Upper lobe of left lung (tissue), 4 donors: Measurements from ENCODE around the gene LPCAT1.

Experiments used
- POLR2AphosphoS5 ChIP-seq, 2 donors: sonication (generic); formaldehyde crosslinking; IDR thresholded peaks; one replicate each; pipeline ENCODE4 v1.5.1; 2017; ENCODE audit warnings: antibody characterized with exemption in 2 of 2
- TF ChIP-seq, protein P1 (sequence below), 6 experiments: fragments of 450-650 bp in 4 of 6; fragments of 200-600 bp in 2 of 6; sonication (generic) in 2 of 6; IDR thresholded peaks; one replicate each; pipeline ENCODE4 v1.5.1; 2016 to 2019; ENCODE audit warnings: antibody characterized with exemption in 6 of 6

DNA sequence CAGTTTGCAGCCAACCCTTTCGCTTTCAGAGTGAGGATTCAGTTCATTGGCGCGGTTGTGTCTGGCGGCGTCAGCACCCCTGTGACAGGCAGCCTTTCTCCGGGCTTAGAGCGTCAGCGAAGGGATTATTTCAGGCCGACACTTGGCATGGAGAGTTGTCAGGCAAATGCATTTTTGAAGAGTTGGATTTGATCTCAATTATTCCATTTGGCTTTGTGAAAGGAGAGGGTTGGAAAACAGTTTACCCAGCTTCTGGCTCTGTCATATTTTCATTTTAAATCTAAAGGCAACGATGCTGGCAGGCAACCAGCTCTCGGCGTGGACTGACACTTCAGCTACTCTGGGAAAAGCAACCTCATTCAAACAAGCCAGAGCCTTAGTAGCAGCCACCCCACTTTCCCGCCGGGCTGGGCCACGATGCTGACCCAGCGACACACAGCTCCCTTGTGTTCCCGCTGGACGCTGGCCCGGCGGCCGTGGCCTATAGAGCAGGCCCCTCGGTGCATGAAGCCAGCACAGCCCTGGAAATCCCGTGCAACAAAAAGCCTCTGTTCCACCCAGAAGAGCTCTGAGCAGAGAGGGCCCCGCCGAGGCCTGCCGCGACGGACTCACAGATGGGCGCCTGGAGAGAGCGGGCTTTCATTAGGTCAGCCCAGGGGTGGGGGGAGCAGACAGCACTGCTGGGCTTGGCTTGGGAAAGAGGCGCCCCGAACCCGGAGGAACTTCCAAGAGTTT, 28.9 kb upstream of the LPCAT1 start:
- TF ChIP-seq, protein P1, sequence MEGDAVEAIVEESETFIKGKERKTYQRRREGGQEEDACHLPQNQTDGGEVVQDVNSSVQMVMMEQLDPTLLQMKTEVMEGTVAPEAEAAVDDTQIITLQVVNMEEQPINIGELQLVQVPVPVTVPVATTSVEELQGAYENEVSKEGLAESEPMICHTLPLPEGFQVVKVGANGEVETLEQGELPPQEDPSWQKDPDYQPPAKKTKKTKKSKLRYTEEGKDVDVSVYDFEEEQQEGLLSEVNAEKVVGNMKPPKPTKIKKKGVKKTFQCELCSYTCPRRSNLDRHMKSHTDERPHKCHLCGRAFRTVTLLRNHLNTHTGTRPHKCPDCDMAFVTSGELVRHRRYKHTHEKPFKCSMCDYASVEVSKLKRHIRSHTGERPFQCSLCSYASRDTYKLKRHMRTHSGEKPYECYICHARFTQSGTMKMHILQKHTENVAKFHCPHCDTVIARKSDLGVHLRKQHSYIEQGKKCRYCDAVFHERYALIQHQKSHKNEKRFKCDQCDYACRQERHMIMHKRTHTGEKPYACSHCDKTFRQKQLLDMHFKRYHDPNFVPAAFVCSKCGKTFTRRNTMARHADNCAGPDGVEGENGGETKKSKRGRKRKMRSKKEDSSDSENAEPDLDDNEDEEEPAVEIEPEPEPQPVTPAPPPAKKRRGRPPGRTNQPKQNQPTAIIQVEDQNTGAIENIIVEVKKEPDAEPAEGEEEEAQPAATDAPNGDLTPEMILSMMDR (IDR thresholded peaks at IDR 0.05), result no peak
- no peak for TF ChIP-seq POLR2AphosphoS5 (IDR thresholded peaks at IDR 0.05)
